HG03565 (cell line): Measurements from ENCODE around the gene XG.

ENCODE experiments used
- ATAC-seq: cut with Tn5 transposase; IDR thresholded peaks from one replicate; pipeline ENCODE4 v1.9.1; 2021; ENCODE audit warnings: mild to moderate bottlenecking, moderate library complexity; ENCODE audit not compliant: unreplicated experiment

XG gene

DNA sequence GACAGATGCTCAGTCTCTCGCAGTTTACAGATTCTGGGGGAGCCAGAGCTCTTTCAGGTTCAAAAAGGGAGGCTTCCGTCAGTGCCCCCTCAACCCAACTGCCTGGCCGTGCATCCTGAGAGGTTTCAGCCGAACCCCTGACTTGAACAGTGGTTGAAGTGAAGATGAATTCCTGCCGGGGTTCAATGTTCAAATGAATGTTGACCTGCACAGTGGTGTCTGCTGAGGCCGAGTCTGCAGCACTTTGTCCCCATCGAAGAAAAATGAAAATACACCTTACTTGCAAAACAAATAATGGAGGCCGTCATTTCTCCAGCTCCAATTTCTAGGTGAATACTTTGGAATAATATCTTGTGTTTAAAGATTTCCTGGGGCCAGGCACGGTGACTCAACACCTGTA, 110.6 kb downstream of the XG start:
- ATAC-seq, result no peak

DNA sequence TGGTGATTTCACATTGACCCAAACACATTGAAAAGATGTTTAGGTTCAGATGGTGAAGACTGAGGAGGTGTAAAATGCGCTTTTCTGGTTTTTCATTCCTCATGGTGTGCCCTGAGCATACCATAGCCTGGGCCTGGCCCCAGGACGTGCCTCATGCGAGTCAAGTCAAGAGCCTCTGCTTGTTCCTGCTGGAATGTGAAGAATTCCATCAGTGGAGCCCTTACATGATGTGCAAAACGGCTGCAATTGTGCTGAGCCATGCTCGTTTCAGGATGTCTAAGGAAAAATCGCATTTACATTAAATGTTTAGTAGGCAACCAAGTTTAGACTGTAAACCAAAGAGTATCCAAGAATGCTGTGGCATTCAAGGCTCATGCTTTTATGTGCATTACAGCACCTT, 111.8 kb downstream of the XG start:
- ATAC-seq, result no peak
